Ectodermal cell (in vitro differentiated cells): ENCODE data around the gene CDKL4.
"Not testable (repeated sequence)": the region's sequence is repeated elsewhere in the genome, so short reads cannot be mapped to it uniquely, and the experiment has no call there.

Experiments used
- H3K27ac ChIP-seq: 2 replicates; pipeline ENCODE4 v1.7.0; 2013; ENCODE audit warnings: mild to moderate bottlenecking, low read depth, low read length; ENCODE audit not compliant: insufficient read depth, poor library complexity, severe bottlenecking
- H3K27me3 ChIP-seq: 2 replicates; pipeline ENCODE4 v1.7.0; 2013; ENCODE audit warnings: mild to moderate bottlenecking, low read length; ENCODE audit not compliant: insufficient read depth, control insufficient read depth, poor library complexity, severe bottlenecking
- H3K36me3 ChIP-seq: one replicate; pipeline ENCODE4 v1.7.0; 2013; ENCODE audit warnings: low read length; ENCODE audit not compliant: control insufficient read depth, insufficient read depth
- H3K4me1 ChIP-seq: one replicate; pipeline ENCODE4 v1.7.0; 2013; ENCODE audit warnings: low read length; ENCODE audit not compliant: control insufficient read depth, insufficient read depth
- H3K4me3 ChIP-seq: 2 replicates; pipeline ENCODE4 v1.7.0; 2013; ENCODE audit warnings: low read depth, low read length, control low read depth; ENCODE audit not compliant: insufficient read depth
- H3K9me3 ChIP-seq: 2 replicates; pipeline ENCODE4 v1.7.0; 2013; ENCODE audit warnings: mild to moderate bottlenecking, low read length, moderate library complexity; ENCODE audit not compliant: control insufficient read depth
- WGBS, 2 experiments: methylation state at CpG; one replicate each; pipeline ENCODE4 v1.1.7; 2013; ENCODE audit warnings: missing lambda C conversion rate in 2 of 2; 5-methylcytosine and 5-hydroxymethylcytosine counted together

CDKL4 gene

DNA sequence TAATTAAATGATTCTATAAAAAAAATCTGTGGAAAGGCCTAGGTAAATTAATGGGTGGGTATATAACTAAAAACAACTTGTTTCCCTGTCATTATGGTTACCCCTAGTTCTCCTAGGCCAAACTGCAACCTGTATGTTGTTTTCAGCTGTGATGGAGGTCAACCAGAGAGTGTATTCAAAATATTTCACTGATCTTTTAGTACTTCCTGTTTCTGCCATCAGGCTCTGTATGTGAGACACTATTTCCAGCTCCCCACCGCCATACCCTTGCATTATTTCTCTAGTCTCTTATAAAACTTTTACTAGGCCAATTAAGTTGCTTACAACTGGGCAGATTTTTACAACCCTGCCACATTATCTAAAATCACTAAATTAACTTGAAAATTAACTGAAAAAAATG, 21.0 kb upstream of the CDKL4 start:
- WGBS, 2 experiments, result 98 to 100% methylated on average over 1 of the region's 1 CpG
- H3K36me3 ChIP-seq, result no peaks in the 10 kb centered on the region

GRCh38 chr2:39260087-39260486, 16.3 kb upstream of the CDKL4 start:
- Histone ChIP-seq H3K4me1 (no peaks in the 10 kb centered on the region), H3K27ac (no peak overlapping the region), H3K27me3 (no peaks in the 10 kb centered on the region), H3K9me3 (no peaks in the 10 kb centered on the region), H3K4me3 (no peak overlapping the region), H3K36me3 (peaks cover 6% of the 10 kb centered on the region)
- WGBS, 2 experiments, result 90 to 94% methylated on average over 4 of the region's 4 CpGs

More for the DNA sequence above, 21.0 kb upstream of the CDKL4 start:
- Histone ChIP-seq H3K9me3 (no peaks in the 10 kb centered on the region), H3K27me3 (no peaks in the 10 kb centered on the region), H3K4me1 (no peaks in the 10 kb centered on the region), H3K27ac (no peak overlapping the region), H3K4me3 (no peak overlapping the region)

- Histone ChIP-seq H3K27me3 (no peaks in the 10 kb centered on the region), H3K4me3 (no peak overlapping the region), H3K36me3 (peaks cover 17% of the 10 kb centered on the region), H3K27ac (no peak overlapping the region), H3K4me1 (no peaks in the 10 kb centered on the region), H3K9me3 (no peaks in the 10 kb centered on the region)
These were observed 12.3 kb upstream of the CDKL4 start for GRCh38 chr2:39256040-39256439.

DNA sequence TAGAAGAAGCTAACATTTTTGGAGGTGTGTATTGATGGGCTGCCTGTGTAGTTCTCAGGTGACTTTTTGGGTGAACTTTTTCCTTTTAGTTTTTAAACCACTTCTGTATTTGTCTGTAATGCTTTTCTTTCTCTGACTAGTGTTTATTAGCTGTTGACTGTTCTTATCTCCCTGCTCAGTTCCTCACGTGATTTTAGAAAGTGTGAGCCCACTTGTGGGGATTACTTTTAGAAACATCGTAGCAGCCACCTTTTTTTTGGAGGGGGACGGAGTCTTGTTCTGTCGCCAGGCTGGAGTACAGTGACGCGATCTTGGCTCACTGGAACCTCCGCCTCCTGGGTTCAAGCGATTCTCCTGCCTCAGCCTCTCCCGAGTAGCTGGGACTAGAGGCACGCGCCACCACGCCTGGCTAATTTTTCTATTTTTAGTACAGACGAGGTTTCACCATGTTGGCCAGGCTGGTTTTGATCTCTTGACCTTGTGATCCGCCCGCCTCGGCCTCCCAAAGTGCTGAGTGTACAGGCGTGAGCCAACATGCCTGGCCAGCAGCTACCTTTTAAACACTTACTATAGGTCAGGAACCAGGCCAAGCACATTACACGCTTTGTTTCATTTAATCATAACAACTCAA, 9.2 kb upstream of the CDKL4 start:
- WGBS, 2 experiments, result 86 to 92% methylated on average over 17 to 18 of the region's 18 CpGs
- Histone ChIP-seq H3K4me1 (no peaks in the 10 kb centered on the region), H3K36me3 (peaks cover 27% of the 10 kb centered on the region), H3K4me3 (no peak overlapping the region), H3K9me3 (no peaks in the 10 kb centered on the region), H3K27ac (no peak overlapping the region), H3K27me3 (no peaks in the 10 kb centered on the region)

DNA sequence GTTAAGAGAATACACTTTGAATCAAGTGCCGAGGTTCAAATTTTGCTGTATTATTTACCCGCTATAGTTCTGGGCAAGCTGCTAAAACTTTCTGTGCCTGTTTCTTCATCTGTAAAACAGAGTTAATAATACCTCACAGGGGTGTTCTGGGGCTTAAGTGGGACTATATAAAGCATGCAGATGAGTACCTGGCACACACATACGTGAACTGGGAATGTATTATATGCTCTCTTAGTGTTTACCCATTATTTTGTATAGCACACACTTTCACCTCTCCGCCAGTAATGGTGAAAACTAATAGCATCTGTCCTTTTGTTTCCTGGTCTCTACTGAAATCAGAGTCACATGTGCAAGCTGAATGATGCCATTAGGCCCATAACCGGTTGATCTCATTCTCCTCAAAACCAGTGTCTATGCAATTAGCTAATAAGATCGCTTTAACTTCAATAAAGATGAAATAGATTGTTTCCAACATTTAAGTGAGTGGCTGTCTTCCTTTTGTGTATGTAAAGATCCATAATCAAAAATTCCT, 3.8 kb upstream of the CDKL4 start:
- no peak overlapping the region for H3K27ac ChIP-seq
- H3K9me3 ChIP-seq, result no peaks in the 10 kb centered on the region
- no peak overlapping the region for H3K4me3 ChIP-seq
- H3K27me3 ChIP-seq, result no peaks in the 10 kb centered on the region
- no peaks in the 10 kb centered on the region for H3K4me1 ChIP-seq
- WGBS, 2 experiments, result 80 to 82% methylated on average over 3 to 6 of the region's 6 CpGs
- H3K36me3 ChIP-seq, result peaks cover 19% of the 10 kb centered on the region

DNA sequence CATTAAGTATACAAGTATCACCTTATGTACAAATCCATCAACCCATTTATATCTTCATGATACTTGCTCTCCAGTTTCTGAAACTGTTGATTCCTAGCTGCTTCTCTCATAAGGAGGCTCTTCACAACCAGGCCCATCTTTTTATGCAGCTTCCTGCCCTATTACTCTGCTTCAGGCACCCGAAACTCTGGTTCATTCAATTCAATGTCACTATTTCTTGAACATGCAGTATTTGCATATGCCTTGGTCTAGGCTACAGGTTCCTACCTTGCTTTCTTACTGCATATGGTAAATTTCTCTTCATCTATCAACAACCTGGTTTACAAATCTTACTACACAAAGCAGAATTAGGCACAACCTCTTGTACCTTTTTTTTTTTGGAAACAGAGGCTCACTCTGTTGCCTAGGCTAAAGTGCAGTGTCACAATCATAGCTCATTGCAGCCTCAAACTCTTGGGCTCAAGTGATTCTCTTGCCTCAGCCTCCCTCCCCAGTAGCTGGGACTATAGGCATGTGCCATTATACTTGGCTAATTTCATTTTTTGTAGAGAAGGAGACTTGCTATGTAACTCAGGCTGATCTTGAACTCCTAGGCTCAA, 2.7 kb upstream of the CDKL4 start:
- Histone ChIP-seq H3K27me3 (no peaks in the 10 kb centered on the region), H3K27ac (no peak overlapping the region), H3K4me3 (no peak overlapping the region), H3K9me3 (no peaks in the 10 kb centered on the region), H3K4me1 (no peaks in the 10 kb centered on the region), H3K36me3 (peaks cover 14% of the 10 kb centered on the region)
- whole genome bisulfite sequencing, 2 experiments, result 90 to 91% methylated on average over 1 of the region's 1 CpG

GRCh38 chr2:39244963-39245625, 1.3 kb upstream of the CDKL4 start:
- not testable (repeated sequence) for H3K4me1 ChIP-seq, H3K27me3 ChIP-seq, H3K27ac ChIP-seq, H3K9me3 ChIP-seq, H3K4me3 ChIP-seq, H3K36me3 ChIP-seq
- WGBS, 2 experiments, result 88 to 92% methylated on average over 31 of the region's 31 CpGs

DNA sequence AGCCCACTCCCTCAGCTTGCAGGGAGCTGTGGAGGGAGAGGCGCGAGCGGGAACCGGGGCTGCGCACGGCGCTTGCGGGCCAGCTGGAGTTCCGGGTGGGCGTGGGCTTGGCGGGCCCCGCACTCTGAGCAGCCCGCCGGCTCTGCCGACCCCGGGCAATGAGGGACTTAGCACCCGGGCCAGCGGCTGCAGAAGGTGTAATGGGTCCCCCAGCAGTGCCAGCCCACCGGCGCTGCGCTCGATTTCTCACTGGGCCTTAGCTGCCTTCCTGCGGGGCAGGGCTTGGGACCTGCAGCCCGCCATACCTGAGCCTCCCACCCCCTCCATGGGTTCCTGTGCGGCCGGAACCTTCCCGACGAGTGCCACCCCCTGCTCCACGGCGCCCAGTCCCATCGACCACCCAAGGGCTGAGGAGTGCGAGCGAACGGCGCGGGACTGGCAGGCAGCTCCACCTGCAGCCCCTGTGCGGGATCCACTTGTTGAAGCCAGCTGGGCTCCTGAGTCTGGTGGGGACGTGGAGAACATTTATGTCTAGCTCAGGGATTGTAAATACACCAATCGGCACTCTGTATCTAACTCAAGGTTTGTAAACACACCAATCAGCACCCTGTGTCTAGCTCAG, 582 bp upstream of the CDKL4 start:
- not testable (repeated sequence) for H3K9me3 ChIP-seq, H3K4me1 ChIP-seq, H3K27me3 ChIP-seq, H3K4me3 ChIP-seq, H3K27ac ChIP-seq, H3K36me3 ChIP-seq
- 92 to 93% methylated on average over 38 to 39 of the region's 39 CpGs for WGBS, 2 experiments

DNA sequence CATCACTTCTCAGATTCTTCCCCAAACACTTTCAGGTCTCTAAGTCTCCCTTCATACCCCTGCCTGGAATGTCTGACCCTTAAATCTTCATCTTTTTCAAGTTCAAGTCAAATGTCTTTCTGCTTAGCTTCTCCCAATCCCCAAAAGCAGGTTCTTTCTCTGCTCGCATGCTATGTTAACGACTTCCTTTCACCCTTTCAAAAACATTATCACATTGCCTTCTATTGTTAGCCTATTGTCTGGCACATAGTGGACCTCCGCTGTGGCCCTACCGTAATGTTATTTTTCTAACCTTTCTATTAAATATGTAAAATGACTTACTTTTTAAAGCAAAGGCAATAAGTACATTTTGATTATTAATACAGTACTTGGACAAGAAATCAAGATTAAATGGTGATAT, 2.2 kb downstream of the CDKL4 start:
- Histone ChIP-seq H3K27ac (no peak overlapping the region), H3K27me3 (no peaks in the 10 kb centered on the region), H3K4me3 (no peak overlapping the region), H3K36me3 (no peaks in the 10 kb centered on the region), H3K4me1 (no peaks in the 10 kb centered on the region), H3K9me3 (no peaks in the 10 kb centered on the region)
- 43 to 62% methylated on average over 2 to 4 of the region's 4 CpGs for WGBS, 2 experiments

DNA sequence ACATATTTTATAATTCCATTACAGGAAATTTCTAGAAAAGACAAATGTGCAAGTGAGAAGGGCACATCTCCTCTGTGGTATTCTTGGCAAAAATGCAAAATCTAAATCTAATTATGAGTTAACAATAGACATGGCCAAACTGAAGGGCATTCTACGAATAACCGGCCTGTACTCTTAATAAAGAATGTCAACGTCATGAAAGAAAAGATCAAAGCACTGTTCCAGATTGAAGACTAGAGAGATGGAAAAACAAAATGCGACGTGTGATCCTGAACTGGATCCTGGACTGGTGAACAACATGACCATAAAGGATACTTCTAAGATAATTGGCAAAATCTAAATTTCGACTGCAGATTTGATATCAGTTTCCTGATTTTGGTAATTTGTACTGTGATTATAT, 3.0 kb downstream of the CDKL4 start:
- Histone ChIP-seq H3K27me3 (no peaks in the 10 kb centered on the region), H3K4me3 (no peak overlapping the region), H3K36me3 (no peaks in the 10 kb centered on the region), H3K9me3 (no peaks in the 10 kb centered on the region), H3K27ac (no peak overlapping the region), H3K4me1 (no peaks in the 10 kb centered on the region)
- 90 to 94% methylated on average over 6 of the region's 6 CpGs for WGBS, 2 experiments
